Motor neuron (in vitro differentiated cells): ENCODE measurements around the gene IL20RB. TPM values are rescaled to one million over a fixed set of nuclear protein-coding genes. Genes with fewer than 3 reads are reported as not detected.

ENCODE experiments used
- ATAC-seq, 8 experiments: fragments of 200-7000 bp; cut with Tn5 transposase; replicated peaks in 6 of 8; 2 replicates each; pipeline ENCODE4 v1.8.0; 2021; ENCODE audit warnings: mild to moderate bottlenecking in 8 of 8, moderate library complexity in 8 of 8
- H3K27ac ChIP-seq, 2 donors: fragments of 250-450 bp; sonication (Bioruptor Pico); 2 replicates each; pipeline ENCODE4 v1.9.0; 2021; ENCODE audit warnings: antibody characterized with exemption in 2 of 2, mild to moderate bottlenecking in 2 of 2, moderate library complexity in 1 of 2
- H3K4me1 ChIP-seq, 2 donors: fragments of 250-450 bp; sonication (Bioruptor Pico); replicated peaks in 1 of 2; 2 replicates each; pipeline ENCODE4 v1.6.1; 2021; ENCODE audit warnings: antibody characterized with exemption in 2 of 2, mild to moderate bottlenecking in 2 of 2, moderate library complexity in 1 of 2
- H3K4me3 ChIP-seq, 5 donors: fragments of 250-450 bp; sonication (Bioruptor Pico); 2 replicates each; pipeline ENCODE4 v1.9.0; 2021; ENCODE audit warnings: antibody characterized with exemption in 5 of 5, mild to moderate bottlenecking in 5 of 5, moderate library complexity in 4 of 5
- WGBS, 10 experiments: fragments of 450-650 bp; shearing (Covaris generic); methylation state at CpG; one replicate each; pipeline ENCODE4 v1.0.0; 2022; 5-methylcytosine and 5-hydroxymethylcytosine counted together
- in situ Hi-C, 9 experiments: fragments of 400-800 bp; cut with MboI; loops; one replicate each; pipeline ENCODE4 v1.15.0; 2021; ENCODE audit warnings: low sequenced_read_pairs in 9 of 9, low pct_unique_long_range_greater_than_20kb in 2 of 9; ENCODE audit not compliant: unreplicated experiment in 9 of 9
- total RNA-seq, 8 experiments: library from RNA; unstranded; fragments of 300-600 nt; gene quantifications; 2 replicates each; pipeline versions ENCODE4 v1.2.3 to v1.2.4, GENCODE V29; 2022

IL20RB gene
- total RNA-seq, 8 experiments from 2014 or later = 0.87 to 8.4 (median 1.6) TPM

GRCh38 chr3:137032465-137033120 is 74.8 kb downstream of the IL20RB start:
- Histone ChIP-seq H3K27ac (peak overlapping the region in 1 of 2 donors; percentile 34), H3K4me1 (no peaks in the 10 kb centered on the region), H3K4me3 (peak overlapping the region; percentile 15 to 45 (median 25))
- ATAC-seq = peak; percentile 91 to 97 (median 92)
- WGBS, 10 experiments = 0 to 18% (median 6%) methylated on average over 4 to 20 of the region's 31 CpGs
- in situ Hi-C loops = loop anchor here in 1 of 9 experiments (25.0 kb wide), 2 partner anchors 155 to 930 kb away; no protein-coding TSS in a partner anchor

GRCh38 chr3:137035631-137036030 is 77.8 kb downstream of the IL20RB start:
- Histone ChIP-seq H3K4me3 (no peak overlapping the region), H3K27ac (no peak overlapping the region), H3K4me1 (no peaks in the 10 kb centered on the region)
- peak in 3 of 8 experiments; percentile 20 to 56 (median 31) for ATAC-seq
- in situ Hi-C loops = loop anchor here in 1 of 9 experiments (25.0 kb wide), 2 partner anchors 152 to 927 kb away; no protein-coding TSS in a partner anchor
- WGBS, 10 experiments = 40 to 100% (median 85%) methylated on average over 1 to 3 of the region's 5 CpGs; no CpG with 5 or more reads in 6 of the 10 experiments

- no peak for ATAC-seq
- Histone ChIP-seq H3K4me3 (no peak overlapping the region), H3K4me1 (peaks cover 0 to 3% of the 10 kb centered on the region in 2 donors), H3K27ac (no peak overlapping the region)
- in situ Hi-C loops = loop anchor here in 1 of 9 experiments (25.0 kb wide), 2 partner anchors 148 to 923 kb away; no protein-coding TSS in a partner anchor
Observed at GRCh38 chr3:137039570-137039969, 81.8 kb downstream of the IL20RB start.

GRCh38 chr3:137041251-137041650 is 83.5 kb downstream of the IL20RB start:
- in situ Hi-C loops = loop anchor here in 1 of 9 experiments (25.0 kb wide), 2 partner anchors 146 to 921 kb away; no protein-coding TSS in a partner anchor
- H3K27ac ChIP-seq = no peak overlapping the region
- WGBS, 10 experiments = 17 to 100% (median 75%) methylated on average over 1 to 2 of the region's 2 CpGs
- peaks cover 0 to 3% of the 10 kb centered on the region in 2 donors for H3K4me1 ChIP-seq
- no peak overlapping the region for H3K4me3 ChIP-seq
- ATAC-seq = no peak

- 0 to 81% (median 24%) methylated on average over 1 to 4 of the region's 4 CpGs; no CpG with 5 or more reads in 1 of the 10 experiments for WGBS, 10 experiments
- Histone ChIP-seq H3K27ac (no peak overlapping the region), H3K4me1 (peaks cover 4 to 7% of the 10 kb centered on the region in 2 donors), H3K4me3 (no peak overlapping the region)
- in situ Hi-C loops = loop anchor here in 1 of 9 experiments (25.0 kb wide), 2 partner anchors 146 to 921 kb away; no protein-coding TSS in a partner anchor
- ATAC-seq = no peak
Observed at GRCh38 chr3:137041686-137042085, 83.9 kb downstream of the IL20RB start.

- ATAC-seq = peak in 5 of 8 experiments; percentile 51 to 81 (median 62)
- Histone ChIP-seq H3K4me3 (no peak overlapping the region), H3K27ac (no peak overlapping the region), H3K4me1 (peaks cover 13% of the 10 kb centered on the region in 2 donors)
- WGBS, 10 experiments = 8 to 100% (median 52%) methylated on average over 1 to 4 of the region's 4 CpGs; no CpG with 5 or more reads in 1 of the 10 experiments
- in situ Hi-C loops = loop anchor here in 1 of 9 experiments (25.0 kb wide), 2 partner anchors 141 to 916 kb away; no protein-coding TSS in a partner anchor
Observed at GRCh38 chr3:137046747-137047146, 89.0 kb downstream of the IL20RB start.

GRCh38 chr3:137047240-137047639 is 89.5 kb downstream of the IL20RB start:
- Histone ChIP-seq H3K27ac (no peak overlapping the region), H3K4me3 (no peak overlapping the region), H3K4me1 (peaks cover 13% of the 10 kb centered on the region in 2 donors)
- WGBS, 10 experiments = 52 to 73% (median 61%) methylated on average over 1 to 4 of the region's 4 CpGs; no CpG with 5 or more reads in 4 of the 10 experiments
- in situ Hi-C loops = loop anchor here in 1 of 9 experiments (25.0 kb wide), 2 partner anchors 140 to 915 kb away; no protein-coding TSS in a partner anchor
- ATAC-seq = peak in 2 of 8 experiments; percentile 24 to 26

- Histone ChIP-seq H3K27ac (no peak overlapping the region), H3K4me3 (no peak overlapping the region), H3K4me1 (peaks cover 13% of the 10 kb centered on the region in 2 donors)
- in situ Hi-C loops = no loop called here
- no peak for ATAC-seq
- WGBS, 10 experiments = 30 to 100% (median 100%) methylated on average over 1 to 3 of the region's 3 CpGs; no CpG with 5 or more reads in 4 of the 10 experiments
Observed at GRCh38 chr3:137050281-137050680, 92.5 kb downstream of the IL20RB start.

GRCh38 chr3:137052298-137052697 is 94.5 kb downstream of the IL20RB start:
- Histone ChIP-seq H3K4me3 (no peak overlapping the region), H3K4me1 (peaks cover 2 to 3% of the 10 kb centered on the region in 2 donors), H3K27ac (no peak overlapping the region)
- in situ Hi-C loops = no loop called here
- ATAC-seq = peak in 1 of 8 experiments; percentile 17
- 0 to 86% (median 65%) methylated on average over 1 of the region's 1 CpG; no CpG with 5 or more reads in 2 of the 10 experiments for WGBS, 10 experiments

Other genes with a start within 250 kb of the IL20RB start
- gene STAG1, start 205.6 kb upstream of the IL20RB start, total RNA-seq = 10 to 100 TPM; 19.1 to 36.9 (median 29.4) TPM
- gene SLC35G2, start 138.9 kb upstream of the IL20RB start, total RNA-seq = 10 to 100 TPM in 5 of 8 experiments, 1 to 10 TPM in 3; 4.2 to 17.0 (median 11.9) TPM
- 10 to 100 TPM; 22.7 to 56.4 (median 33.0) TPM for gene NCK1, start 95.8 kb upstream of the IL20RB start, total RNA-seq